K562 (cell line): ENCODE measurements around the gene USP7. TPM values are rescaled to one million over a fixed set of nuclear protein-coding genes. Genes with fewer than 3 reads are reported as not detected.

Experiments used
- ARHGAP35 ChIP-seq: fragments of 450-650 bp; IDR thresholded peaks from 2 replicates; pipeline ENCODE4 v1.6.1; 2018; ENCODE audit not compliant: partially characterized antibody
- CEBPG ChIP-seq, 3 experiments: fragments of 200-800 bp in 1 of 3; sonication (Bioruptor generic) in 1 of 3; sonication (generic) in 1 of 3; formaldehyde crosslinking in 1 of 3; IDR thresholded peaks in 2 of 3; conservative IDR thresholded peaks in 1 of 3; 2 replicates each; pipeline versions ENCODE4 v1.6.1 to v1.8.0; 2016 to 2022; ENCODE audit warnings: missing compliant biosample characterization in 2 of 3, missing genetic modification characterization in 2 of 3, mild to moderate bottlenecking in 1 of 3, missing genetic modification reagents in 1 of 3
- CREBBP ChIP-seq: IDR thresholded peaks from one replicate; pipeline ENCODE4 v1.6.1; 2012; ENCODE audit warnings: low read depth, mild to moderate bottlenecking, control low read depth, inconsistent platforms, low read length
- E4F1 ChIP-seq: fragments of 250-450 bp; sonication (Bioruptor Pico); IDR thresholded peaks from 2 replicates; pipeline ENCODE4 v1.5.0; 2021; ENCODE audit warnings: mild to moderate bottlenecking, borderline replicate concordance
- ELF4 ChIP-seq: fragments of 450-650 bp; formaldehyde crosslinking; IDR thresholded peaks from 2 replicates; pipeline ENCODE4 v1.4.0; 2022; ENCODE audit warnings: missing genetic modification characterization
- FOSL1 ChIP-seq: fragments of 200-800 bp; sonication (Bioruptor generic); conservative IDR thresholded peaks from 2 replicates; pipeline ENCODE4 v1.6.1; 2016; ENCODE audit warnings: missing genetic modification characterization, missing compliant biosample characterization
- MCM3 ChIP-seq: fragments of 450-650 bp; IDR thresholded peaks from 2 replicates; pipeline ENCODE4 v1.6.1; 2016
- PHF21A ChIP-seq: fragments of 450-650 bp; IDR thresholded peaks from 2 replicates; pipeline ENCODE4 v1.6.1; 2017; ENCODE audit warnings: low read depth, borderline replicate concordance
- PML ChIP-seq: IDR thresholded peaks from 2 replicates; pipeline ENCODE4 v1.6.1; 2012; ENCODE audit warnings: low read length, inconsistent platforms
- PRMT5 ChIP-seq: sonication (generic); formaldehyde crosslinking; IDR thresholded peaks from 2 replicates; pipeline ENCODE4 v1.5.0; 2020; ENCODE audit warnings: missing genetic modification reagents
- PTRF ChIP-seq: fragments of 450-650 bp; IDR thresholded peaks from 2 replicates; pipeline ENCODE4 v1.6.1; 2016; ENCODE audit warnings: mild to moderate bottlenecking, missing genetic modification characterization, missing compliant biosample characterization
- SMAD4 ChIP-seq: fragments of 250-450 bp; sonication (Bioruptor Pico); conservative IDR thresholded peaks from 2 replicates; pipeline ENCODE4 v1.8.0; 2021; ENCODE audit warnings: inconsistent platforms, mild to moderate bottlenecking, moderate library complexity
- ZC3H4 ChIP-seq: sonication (generic); formaldehyde crosslinking; IDR thresholded peaks from 2 replicates; pipeline ENCODE4 v1.9.0; 2021; ENCODE audit warnings: missing genetic modification reagents, borderline replicate concordance
- polyA plus RNA-seq, 8 experiments: library from polyadenylated mRNA; depleted of rRNA in 4 of 8; stranded (reverse) in 5 of 8; unstranded in 3 of 8; fragments of >200 nt; fragmentation: Nextera tagmentation in 2 of 8; fragmentation: Illumina TruSeq in 1 of 8; extraction: Ambion mirVana in 2 of 8; extraction: Trizol in 1 of 8; gene quantifications; 2 replicates each; pipeline versions ENCODE4 v1.2.1 to v1.2.3, GENCODE V29; 2011 to 2014; ENCODE audit warnings: inconsistent platforms in 1 of 8, missing spikeins in 1 of 8
- total RNA-seq, 7 experiments: library from RNA; depleted of rRNA in 6 of 7; stranded (reverse); fragments of >200 nt in 6 of 7; fragmentation: Illumina TruSeq in 2 of 7; extraction: Trizol in 2 of 7; gene quantifications; 2 replicates each; pipeline versions ENCODE4 v1.2.1 to v1.2.3, GENCODE V29; 2011 to 2021; ENCODE audit warnings: low replicate concordance in 1 of 7
- TF ChIP-seq, protein P1 (sequence below): sonication (generic); formaldehyde crosslinking; IDR thresholded peaks from 2 replicates; pipeline ENCODE4 v1.8.1; 2023; ENCODE audit warnings: missing genetic modification reagents, mild to moderate bottlenecking, borderline replicate concordance
- TF ChIP-seq, protein P2 (sequence below), 2 experiments: fragments of 150-350 bp in 1 of 2; IDR thresholded peaks; 2 replicates each; pipeline ENCODE4 v1.6.1; 2012 to 2016; ENCODE audit warnings: low read depth in 2 of 2, low read length in 2 of 2, mild to moderate bottlenecking in 1 of 2, moderate library complexity in 1 of 2

Gene USP7
- total and polyA plus RNA-seq, 9 of the 15 experiments (the other 6 are each of a cell fraction or from before 2014, with no cell fraction given) = 17.1 to 145 (median 57.9) TPM

DNA sequence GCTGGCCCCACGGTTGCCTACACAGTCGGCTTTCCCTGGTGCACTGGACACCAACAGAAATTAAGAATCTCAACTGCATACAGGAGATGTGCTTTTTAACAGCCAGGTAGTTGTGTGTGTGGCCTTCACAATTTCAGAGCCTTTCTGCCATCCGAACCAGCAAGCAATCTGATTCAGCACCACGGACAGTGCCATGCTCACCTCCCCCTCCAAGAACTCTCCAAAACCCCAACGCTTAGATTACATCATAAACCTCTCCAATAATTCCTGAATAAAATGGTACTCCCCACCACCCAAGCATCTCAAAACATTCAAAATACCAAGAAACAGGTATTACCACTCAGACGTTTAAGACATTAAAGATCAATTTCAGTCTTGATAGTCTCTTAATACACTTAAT is 31.8 kb downstream of the USP7 start (continued):
- TF ChIP-seq E4F1 (CRISPR knock-in tag) = no peak
- TF ChIP-seq ELF4 = no peak
- no peak for TF ChIP-seq ARHGAP35
- 0 out of 2 replicates have a peak, but pooled peaks have one; percentile 13 for TF ChIP-seq SMAD4
- no peak for TF ChIP-seq PTRF (tag)
- no peak for TF ChIP-seq PHF21A
- no peak for TF ChIP-seq CREBBP
- no peak for TF ChIP-seq MCM3
- no peak for TF ChIP-seq PML
- no peak for TF ChIP-seq CEBPG (CRISPR knock-in tag; IDR thresholded peaks at IDR 0.05)
- 0 out of 4 replicates have a peak, but pooled peaks of 1 of the 2 experiments have one; percentile 40 for TF ChIP-seq CEBPG (tag; conservative IDR thresholded peaks at IDR 0.05 in 1 of 2, IDR thresholded peaks at IDR 0.05 in 1 of 2)
- no peak for TF ChIP-seq FOSL1 (tag)
- TF ChIP-seq, protein P1, sequence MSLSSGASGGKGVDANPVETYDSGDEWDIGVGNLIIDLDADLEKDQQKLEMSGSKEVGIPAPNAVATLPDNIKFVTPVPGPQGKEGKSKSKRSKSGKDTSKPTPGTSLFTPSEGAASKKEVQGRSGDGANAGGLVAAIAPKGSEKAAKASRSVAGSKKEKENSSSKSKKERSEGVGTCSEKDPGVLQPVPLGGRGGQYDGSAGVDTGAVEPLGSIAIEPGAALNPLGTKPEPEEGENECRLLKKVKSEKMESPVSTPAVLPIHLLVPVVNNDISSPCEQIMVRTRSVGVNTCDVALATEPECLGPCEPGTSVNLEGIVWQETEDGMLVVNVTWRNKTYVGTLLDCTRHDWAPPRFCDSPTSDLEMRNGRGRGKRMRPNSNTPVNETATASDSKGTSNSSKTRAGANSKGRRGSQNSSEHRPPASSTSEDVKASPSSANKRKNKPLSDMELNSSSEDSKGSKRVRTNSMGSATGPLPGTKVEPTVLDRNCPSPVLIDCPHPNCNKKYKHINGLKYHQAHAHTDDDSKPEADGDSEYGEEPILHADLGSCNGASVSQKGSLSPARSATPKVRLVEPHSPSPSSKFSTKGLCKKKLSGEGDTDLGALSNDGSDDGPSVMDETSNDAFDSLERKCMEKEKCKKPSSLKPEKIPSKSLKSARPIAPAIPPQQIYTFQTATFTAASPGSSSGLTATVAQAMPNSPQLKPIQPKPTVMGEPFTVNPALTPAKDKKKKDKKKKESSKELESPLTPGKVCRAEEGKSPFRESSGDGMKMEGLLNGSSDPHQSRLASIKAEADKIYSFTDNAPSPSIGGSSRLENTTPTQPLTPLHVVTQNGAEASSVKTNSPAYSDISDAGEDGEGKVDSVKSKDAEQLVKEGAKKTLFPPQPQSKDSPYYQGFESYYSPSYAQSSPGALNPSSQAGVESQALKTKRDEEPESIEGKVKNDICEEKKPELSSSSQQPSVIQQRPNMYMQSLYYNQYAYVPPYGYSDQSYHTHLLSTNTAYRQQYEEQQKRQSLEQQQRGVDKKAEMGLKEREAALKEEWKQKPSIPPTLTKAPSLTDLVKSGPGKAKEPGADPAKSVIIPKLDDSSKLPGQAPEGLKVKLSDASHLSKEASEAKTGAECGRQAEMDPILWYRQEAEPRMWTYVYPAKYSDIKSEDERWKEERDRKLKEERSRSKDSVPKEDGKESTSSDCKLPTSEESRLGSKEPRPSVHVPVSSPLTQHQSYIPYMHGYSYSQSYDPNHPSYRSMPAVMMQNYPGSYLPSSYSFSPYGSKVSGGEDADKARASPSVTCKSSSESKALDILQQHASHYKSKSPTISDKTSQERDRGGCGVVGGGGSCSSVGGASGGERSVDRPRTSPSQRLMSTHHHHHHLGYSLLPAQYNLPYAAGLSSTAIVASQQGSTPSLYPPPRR = no peak
- no peak for TF ChIP-seq ZC3H4 (CRISPR knock-in tag)
- TF ChIP-seq, protein P2, sequence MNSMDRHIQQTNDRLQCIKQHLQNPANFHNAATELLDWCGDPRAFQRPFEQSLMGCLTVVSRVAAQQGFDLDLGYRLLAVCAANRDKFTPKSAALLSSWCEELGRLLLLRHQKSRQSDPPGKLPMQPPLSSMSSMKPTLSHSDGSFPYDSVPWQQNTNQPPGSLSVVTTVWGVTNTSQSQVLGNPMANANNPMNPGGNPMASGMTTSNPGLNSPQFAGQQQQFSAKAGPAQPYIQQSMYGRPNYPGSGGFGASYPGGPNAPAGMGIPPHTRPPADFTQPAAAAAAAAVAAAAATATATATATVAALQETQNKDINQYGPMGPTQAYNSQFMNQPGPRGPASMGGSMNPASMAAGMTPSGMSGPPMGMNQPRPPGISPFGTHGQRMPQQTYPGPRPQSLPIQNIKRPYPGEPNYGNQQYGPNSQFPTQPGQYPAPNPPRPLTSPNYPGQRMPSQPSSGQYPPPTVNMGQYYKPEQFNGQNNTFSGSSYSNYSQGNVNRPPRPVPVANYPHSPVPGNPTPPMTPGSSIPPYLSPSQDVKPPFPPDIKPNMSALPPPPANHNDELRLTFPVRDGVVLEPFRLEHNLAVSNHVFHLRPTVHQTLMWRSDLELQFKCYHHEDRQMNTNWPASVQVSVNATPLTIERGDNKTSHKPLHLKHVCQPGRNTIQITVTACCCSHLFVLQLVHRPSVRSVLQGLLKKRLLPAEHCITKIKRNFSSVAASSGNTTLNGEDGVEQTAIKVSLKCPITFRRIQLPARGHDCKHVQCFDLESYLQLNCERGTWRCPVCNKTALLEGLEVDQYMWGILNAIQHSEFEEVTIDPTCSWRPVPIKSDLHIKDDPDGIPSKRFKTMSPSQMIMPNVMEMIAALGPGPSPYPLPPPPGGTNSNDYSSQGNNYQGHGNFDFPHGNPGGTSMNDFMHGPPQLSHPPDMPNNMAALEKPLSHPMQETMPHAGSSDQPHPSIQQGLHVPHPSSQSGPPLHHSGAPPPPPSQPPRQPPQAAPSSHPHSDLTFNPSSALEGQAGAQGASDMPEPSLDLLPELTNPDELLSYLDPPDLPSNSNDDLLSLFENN (IDR thresholded peaks at IDR 0.05; ENCODE audit: low read depth in 2 of 2, low read length in 2 of 2) = no peak
- TF ChIP-seq PRMT5 (CRISPR knock-in tag) = 0 out of 2 replicates have a peak, but pooled peaks have one; percentile 72
